NCI-H2107 treated with DMSO at 0.1 percent for 48 hours (cell line): ENCODE results near the gene OR10C1.
"Not testable (repeated sequence)": the region's sequence is repeated elsewhere in the genome, so short reads cannot be mapped to it uniquely, and the experiment has no call there.

Source experiments
- DNase-seq: peaks from one replicate; lab custom pipeline; 2025; ENCODE audit not compliant: unreplicated experiment; lab: John Stamatoyannopoulos, UW

OR10C1 gene, protein sequence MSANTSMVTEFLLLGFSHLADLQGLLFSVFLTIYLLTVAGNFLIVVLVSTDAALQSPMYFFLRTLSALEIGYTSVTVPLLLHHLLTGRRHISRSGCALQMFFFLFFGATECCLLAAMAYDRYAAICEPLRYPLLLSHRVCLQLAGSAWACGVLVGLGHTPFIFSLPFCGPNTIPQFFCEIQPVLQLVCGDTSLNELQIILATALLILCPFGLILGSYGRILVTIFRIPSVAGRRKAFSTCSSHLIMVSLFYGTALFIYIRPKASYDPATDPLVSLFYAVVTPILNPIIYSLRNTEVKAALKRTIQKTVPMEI

DNA sequence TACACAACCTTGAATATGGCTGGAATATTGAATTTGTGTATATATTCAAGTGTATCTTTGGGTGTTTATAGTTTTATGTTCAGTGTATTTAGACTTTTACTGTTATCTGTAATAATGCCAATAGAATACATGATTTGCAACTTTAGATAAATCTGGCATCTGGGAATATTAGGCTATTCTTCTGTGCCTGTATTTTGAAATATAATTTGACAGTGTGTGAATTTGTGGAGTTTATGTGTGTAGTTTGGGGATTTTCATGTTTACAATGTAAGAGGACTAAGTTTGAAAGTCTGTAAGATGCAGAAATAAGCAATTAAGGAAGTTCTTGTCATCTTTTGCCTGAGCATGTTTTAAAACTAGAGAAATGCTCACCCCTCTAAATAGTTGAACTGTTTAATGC is at the start of gene OR10C1:
TSS of gene OR10C1 (plus strand) at position 301 of the 400 bp plus-strand sequence. CDS start 710 bp downstream, outside the sequence.
- no peak for DNase-seq

DNA sequence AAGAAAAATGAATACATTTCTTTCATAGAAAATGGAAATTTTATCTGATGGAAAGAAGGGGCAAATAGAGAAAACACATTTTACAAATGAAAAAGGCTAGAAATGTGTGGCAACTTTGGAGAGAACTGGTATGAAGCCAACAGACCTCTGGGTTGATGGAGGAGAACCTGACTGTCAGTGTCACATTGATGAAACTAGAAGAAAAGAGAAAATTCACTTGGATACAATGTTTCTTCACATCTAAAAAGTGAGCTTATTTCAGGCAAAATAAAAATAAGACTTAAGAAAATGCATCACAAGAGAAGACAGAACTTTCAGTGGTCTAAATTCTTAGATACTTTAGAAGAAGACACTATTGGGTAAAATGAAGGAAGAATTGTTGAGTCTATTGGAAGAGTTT is 43.8 kb upstream of the OR10C1 start, which contains the start of gene OR12D2:
TSS of gene OR12D2 (plus strand) at position 301 of the 400 bp plus-strand sequence. CDS start 1,069 bp downstream, outside the sequence.
- DNase-seq: no peak

DNA sequence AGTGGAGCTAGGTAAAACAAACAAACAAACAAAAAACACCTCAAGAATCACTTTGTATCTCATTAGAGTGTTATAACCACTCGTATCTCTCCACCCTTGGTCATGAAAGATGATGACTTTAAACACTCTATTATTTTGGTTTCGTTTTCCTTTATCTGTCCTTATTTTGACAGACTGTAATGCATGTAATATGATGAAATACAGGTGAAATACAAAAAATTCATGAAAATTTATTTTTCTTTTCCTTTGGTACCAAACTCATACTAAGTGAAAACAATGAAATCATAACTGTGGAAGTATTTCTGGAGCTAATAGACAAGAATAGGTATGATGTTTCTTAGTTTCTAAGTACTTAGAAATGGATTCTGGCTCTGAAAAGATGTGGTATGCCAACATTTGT is 39.6 kb upstream of the OR10C1 start:
- DNase-seq: no peak

DNA sequence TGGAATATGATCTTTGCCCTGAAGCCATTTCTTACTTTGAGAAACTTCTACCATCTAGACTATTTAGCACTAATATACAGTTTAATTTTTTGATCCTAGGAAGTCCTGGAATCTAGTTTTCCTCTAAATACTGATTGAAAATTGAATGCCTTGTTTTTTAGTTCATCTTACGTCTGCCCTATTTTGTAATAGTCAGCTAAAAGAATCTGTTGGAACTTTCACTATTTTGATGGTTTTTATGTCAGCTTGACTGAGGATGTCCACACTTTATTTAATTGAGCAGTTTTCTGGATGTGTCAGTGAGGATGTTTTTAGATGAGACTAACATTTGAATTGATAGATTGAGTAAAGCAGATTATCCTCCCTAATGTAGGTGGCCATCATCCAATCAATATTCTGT is 35.3 kb upstream of the OR10C1 start:
- no peak for DNase-seq

DNA sequence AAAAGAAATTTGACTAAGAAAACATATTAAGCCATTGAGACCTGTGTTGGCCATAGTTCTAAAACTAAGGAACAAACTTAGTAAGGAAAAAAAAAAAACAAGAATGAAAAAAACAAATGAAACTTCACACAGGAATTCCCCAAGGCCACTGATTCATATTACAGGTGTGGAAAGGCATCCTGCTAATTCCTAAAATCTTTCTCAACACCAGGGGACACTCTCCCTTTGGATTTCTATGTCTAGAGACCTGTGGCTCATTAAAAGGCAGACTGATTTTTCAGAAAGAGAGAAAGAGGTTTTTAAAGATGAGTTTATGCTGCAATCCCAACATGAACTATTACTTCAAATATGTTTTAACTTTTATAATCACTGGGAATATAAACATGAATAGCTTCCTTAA is 24.5 kb upstream of the OR10C1 start, which contains the start of gene OR12D1:
TSS of gene OR12D1 (plus strand) at position 341 of the 400 bp plus-strand sequence.
- DNase-seq: no peak

DNA sequence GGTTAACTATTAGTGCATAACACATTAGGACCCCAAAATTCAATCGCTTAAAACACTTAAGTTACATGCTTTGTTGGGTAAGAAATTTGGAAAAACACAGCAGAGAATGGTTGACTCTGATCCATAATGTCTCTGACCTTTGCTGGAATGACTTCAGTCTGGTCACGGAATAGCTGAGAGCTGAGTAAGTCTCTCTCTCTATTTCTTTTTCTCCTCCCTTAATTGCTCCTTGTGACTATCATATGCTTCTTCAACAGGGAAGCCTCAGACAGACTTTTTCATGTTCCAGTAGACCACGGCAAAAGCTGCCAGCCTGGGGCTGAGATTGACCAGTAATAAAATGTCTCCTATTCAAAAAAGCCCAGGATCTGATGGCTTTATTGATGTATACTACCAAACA is 19.6 kb upstream of the OR10C1 start:
- DNase-seq: no peak

DNA sequence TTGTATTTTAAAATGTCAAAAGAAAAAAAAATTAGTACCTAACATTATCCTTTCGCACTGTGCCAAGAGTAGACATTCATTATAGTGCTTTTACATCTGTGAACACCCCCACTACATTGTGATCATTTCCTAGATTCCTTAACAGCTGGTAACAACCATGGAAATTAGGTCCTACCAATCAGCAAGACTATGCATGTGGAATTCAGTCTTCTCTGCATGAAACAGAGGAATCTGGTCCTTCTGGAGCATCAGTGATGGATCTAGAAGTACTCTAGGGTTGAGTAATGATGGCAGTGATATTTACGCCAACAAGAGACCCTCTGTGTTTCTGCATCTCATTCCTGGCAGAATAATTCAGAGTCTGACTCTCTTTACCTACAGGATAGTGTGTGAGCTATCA is 14.9 kb upstream of the OR10C1 start:
- DNase-seq: no peak

DNA sequence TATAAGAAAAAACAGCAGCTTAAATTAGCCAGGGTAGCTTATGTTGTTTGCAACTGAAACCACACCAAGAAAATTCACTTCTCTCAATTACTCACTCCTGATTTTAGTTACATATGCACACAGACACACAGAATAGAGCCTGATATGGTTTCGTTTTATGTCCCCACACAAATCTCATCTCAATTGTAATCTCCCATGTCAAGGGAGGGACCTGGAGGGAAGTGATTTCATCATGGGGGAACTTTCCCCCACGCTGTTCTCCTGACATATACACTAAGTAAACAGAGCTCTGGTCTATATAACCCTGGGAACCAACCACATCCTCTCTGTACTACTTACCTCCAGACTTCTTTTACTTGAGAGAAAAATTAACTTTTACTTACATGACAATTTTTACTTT is 14.5 kb upstream of the OR10C1 start:
- DNase-seq: no peak

DNA sequence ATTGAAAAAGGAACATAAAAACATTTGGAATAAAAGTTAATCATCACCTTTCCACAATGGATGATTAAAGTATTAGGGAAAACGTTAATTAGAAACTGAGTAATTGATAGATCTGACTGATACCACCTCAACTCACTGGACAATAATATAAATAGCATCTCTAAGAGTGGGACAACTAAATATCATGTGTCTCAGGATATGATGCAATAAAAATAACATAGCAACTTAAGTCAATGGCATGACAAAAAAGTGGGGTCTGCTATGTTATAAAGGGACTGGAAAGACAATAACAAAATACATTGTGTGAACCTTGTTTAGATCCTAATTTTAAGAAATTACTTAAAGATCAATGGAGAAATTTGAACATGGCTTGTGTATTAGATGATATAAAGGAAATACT is 14.0 kb upstream of the OR10C1 start:
- DNase-seq: no peak

DNA sequence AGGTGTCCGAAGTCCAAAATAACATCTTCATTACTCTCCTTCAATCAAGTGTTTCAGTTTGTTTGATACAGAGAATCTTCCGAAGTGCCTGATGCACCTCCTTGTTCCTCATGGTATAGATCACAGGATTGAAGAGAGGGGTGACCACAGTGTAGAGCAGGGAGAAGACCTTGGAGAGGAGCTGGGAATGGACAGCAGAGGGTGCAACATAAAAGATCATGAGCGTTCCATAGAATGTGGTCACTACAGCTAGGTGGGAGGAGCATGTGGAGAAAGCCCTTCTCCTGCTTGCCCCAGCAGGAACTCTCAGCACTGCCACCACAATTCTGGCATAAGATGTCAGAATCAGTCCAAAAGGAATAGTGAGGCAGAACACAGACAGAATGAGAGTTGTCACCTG is 12.5 kb upstream of the OR10C1 start:
- DNase-seq: no peak

DNA sequence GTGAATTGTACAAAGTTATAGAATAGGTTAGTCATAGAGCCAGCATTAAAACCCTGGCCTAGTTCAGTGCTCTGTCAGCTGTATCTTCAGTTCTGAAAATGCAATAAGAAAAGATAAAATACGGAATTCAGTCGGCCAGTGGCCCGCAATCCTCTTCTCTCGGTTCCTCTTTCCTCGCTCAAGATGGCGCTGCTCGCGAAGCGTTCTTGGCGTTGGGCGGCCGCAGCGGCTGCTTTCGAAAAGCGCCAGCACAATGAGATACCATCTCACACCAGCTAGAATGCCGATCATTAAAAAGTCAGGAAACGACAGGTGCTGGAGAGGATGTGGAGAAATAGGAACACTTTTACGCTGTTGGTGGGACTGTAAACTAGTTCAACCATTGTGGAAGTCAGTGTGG is 2.4 kb upstream of the OR10C1 start:
- DNase-seq: not testable (repeated sequence)

DNA sequence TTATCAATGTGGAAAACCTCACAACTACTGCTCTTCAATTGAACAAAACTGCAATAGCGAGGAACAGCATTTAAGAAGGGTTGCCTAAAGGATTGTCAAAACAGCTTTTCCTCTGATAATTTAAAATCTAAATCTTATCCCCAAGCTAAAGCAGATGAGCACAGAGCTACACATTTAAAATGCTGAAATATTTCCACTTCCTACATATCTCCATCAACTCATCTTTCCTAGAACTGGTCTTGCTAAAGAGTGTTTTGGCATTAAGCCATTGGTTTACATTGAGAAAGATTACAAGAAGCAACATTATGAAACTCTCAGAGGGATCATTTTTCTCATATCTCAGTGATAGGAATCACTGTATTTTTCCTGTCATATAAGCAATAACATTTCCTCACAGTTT is 3.6 kb downstream of the OR10C1 start:
- no peak for DNase-seq

DNA sequence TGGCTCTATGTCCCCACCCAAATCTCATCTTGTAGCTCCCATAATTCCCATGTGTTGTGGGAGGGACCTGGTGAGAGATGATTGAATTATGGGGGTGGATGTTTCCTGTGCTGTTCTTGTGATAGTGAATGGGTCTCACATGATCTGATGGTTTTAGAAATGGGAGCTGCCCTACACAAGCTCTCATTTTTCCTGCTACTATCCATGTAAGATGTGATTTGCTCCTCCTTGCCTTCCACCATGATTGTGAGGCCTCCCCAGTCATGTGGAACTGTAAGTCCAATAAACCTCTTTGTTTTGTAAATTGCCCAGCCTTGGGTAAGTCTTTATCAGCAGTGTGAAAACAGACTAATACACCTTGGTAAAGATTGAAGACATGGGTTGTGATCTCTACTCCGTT is 4.9 kb downstream of the OR10C1 start:
- DNase-seq: not testable (repeated sequence)

DNA sequence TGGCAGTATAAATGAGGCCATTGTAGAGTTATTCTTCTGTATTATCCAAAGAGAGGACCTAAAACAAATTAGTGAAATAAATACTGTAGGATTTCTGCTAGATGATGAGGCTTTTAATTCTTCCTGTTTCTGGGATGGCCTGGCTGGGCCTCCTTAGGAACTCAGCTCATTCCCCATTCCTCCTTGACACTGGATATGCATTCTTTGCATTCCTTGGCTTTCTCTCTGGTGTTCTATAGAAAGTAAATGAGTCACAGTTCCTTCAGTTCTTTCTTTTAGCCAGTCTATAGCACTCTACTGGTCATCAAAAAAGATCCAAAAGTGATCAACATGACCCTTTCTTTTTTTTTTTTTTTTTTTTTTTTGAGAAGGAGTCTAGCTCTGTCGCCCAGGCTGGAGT is 8.6 kb downstream of the OR10C1 start:
- DNase-seq: no peak

DNA sequence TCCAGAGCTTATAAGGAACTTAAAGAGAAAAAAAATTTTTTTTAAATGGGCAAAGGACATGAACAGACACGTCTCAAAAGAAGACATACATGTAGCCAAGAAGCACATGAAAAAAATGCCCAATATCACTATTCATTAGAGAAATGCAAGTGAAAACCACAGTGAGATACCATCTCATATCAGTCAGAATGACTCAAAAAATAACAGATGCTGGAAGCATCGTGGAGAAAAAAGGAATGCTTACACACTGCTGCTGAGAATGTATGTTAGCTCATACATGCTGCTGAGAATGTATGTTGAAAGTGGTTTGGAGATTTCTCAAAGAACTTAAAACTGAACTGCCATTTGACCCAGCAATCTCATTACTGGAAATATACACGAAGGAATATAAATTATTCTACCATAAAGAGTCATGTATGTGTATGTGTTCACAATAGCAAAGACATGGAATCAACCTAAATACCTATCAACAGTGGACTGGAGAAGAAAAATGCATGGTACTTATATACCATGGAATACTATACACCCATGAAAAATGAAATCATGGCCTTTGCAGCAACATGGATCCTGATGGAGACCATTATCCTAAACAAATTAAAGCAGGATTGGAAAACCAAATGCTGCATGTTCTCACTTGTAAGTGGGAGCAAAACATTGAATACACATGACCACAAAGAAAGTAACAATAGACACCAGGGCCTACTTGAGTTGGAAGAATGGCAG is 12.5 kb downstream of the OR10C1 start:
- DNase-seq: no peak

DNA sequence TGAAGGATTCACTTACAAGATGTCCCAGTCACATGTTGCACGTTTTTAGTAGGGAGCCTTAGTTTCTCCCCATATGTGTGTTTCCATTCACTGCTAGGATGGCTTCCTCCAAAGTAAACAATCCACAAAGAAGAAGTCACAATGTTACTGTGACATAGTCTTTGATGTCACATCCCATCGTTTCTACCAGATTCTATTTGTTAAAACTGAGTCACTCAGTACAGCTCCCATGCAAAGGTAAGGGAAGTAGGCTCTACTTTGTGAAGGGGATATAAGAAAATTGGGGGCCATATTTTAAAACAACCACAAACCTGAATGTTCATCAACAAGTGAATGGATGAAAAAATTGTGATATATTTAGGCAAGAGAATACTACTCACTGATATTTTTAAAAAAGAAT is 17.9 kb downstream of the OR10C1 start, which contains the start of the genes OR11A1 and OR2H1:
TSS of gene OR11A1 (minus strand) at position 101 of the 400 bp plus-strand sequence. CDS start 29,430 bp downstream, outside the sequence.
TSS of gene OR2H1 (plus strand) at position 185 of the 400 bp plus-strand sequence. CDS start 4,615 bp downstream, outside the sequence.
- DNase-seq: no peak

DNA sequence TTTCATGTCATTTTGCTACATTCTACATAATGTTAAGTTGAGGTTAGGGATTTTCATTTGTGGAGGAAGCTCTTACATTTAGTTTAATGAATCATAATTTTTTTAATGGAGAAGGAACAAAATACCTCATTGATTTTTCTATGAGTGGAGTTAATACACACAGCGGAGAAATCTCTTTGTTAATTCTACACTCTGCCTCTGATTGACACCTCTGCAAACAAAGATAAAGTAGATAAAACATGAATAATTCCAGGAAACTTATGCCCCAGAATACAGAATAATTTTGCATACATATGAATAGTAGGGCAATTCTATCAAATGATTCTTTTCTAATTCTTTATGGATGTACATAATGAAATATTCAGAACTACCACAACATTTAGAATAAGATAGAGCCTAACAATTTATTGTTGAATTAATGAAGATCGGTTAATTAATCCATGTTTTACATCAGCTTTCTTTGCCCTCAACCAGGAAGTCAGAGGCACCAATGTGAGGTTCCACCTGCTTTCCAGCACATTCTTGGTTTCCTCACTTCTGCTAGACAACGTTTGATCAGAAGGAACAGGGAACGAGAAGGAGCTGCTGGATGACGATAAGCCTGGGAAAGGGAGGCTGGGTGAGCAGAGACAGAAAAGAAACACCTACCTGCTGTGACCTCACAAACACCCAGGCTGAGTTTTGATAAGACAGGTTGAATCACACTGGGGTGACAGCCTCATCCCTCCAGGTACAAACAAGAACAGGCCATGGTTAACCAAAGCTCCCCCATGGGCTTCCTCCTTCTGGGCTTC is 22.1 kb downstream of the OR10C1 start:
- DNase-seq: no peak

DNA sequence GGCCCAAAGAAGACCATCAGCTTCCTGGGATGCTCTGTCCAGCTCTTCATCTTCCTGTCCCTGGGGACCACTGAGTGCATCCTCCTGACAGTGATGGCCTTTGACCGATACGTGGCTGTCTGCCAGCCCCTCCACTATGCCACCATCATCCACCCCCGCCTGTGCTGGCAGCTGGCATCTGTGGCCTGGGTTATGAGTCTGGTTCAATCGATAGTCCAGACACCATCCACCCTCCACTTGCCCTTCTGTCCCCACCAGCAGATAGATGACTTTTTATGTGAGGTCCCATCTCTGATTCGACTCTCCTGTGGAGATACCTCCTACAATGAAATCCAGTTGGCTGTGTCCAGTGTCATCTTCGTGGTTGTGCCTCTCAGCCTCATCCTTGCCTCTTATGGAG is 22.9 kb downstream of the OR10C1 start:
- DNase-seq: no peak

DNA sequence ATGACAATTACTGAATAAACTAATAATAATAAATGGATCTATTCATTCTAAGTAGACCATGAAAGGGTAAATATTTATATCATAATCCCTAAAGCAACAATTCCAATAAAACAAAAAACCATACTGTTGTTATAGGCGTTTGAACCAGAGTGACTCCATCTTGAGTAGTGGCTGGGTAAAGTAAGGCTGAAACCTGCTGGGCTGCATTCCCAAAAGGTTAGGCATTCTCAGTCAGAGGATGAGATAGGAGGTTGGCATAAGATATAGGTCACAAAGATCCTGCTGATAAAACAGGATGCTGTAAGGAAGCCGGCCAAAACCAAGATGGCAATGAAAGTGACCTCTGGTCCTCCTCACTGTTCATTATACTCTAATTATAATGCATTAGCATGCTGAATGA is 26.2 kb downstream of the OR10C1 start:
- DNase-seq: no peak

DNA sequence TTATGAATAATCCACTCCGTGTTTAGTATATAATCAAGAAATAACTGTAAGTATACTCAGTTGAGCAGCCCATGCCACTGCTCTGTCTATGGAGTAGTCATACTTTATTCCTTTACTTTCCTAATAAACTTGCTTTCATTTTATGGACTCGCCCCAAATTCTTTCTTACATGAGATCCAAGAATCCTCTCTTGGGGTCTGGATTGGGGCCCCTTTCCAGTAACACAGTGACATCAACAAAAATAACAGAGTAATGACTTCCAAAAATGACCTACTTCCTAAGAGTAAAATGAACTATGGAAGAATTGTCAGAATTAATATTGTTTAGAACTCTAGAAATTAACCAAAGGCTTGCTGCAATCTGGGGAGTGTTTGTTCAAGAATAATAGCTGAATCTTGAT is 26.7 kb downstream of the OR10C1 start:
- no peak for DNase-seq

DNA sequence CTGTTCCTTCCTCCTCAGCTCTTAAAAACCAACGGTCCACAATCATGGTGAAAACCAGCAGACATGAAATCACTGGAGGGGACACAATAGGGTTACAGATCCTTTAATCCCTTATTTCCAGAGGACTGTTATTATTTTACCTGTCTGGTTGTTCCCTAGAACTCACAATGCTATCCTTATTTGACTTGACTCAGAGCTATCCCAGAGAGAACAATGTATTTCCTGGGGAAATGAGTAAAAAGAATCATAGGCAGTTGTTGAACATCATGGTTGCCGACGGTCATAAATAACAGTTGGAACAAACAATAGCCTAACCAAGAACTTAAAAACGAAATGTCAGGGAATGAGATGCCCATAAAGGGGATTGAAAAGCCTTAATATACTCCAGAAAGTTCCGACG is 27.1 kb downstream of the OR10C1 start:
- no peak for DNase-seq
